HFFc6 (cell line): ENCODE data around the gene UBE2F. TPM values are rescaled to one million over a fixed set of nuclear protein-coding genes. Genes with fewer than 3 reads are reported as not detected.

Experiments
- DNase-seq: peaks from one replicate; pipeline ENCODE4 v3.0.0-alpha.2; 2018
- H3K27ac Mint-ChIP-seq: 2 replicates; pipeline ENCODE4 v1.8.0; 2020; ENCODE audit warnings: mild to moderate bottlenecking, mixed read lengths
- H3K27me3 Mint-ChIP-seq: 2 replicates; pipeline ENCODE4 v1.8.0; 2021; ENCODE audit warnings: mild to moderate bottlenecking, moderate library complexity, mixed read lengths; ENCODE audit not compliant: insufficient read depth
- H3K36me3 Mint-ChIP-seq: 2 replicates; pipeline ENCODE4 v1.8.0; 2021; ENCODE audit warnings: low read depth, mixed read lengths
- H3K4me1 Mint-ChIP-seq: 2 replicates; pipeline ENCODE4 v1.8.0; 2020; ENCODE audit warnings: low read depth, mixed read lengths
- H3K4me3 Mint-ChIP-seq: 2 replicates; pipeline ENCODE4 v1.8.0; 2020; ENCODE audit warnings: mild to moderate bottlenecking, moderate library complexity, mixed read lengths
- H3K9me3 Mint-ChIP-seq: 2 replicates; pipeline ENCODE4 v1.8.0; 2020; ENCODE audit warnings: mild to moderate bottlenecking, mixed read lengths
- CTCF ChIP-seq: fragments of 200-600 bp; sonication (generic); IDR thresholded peaks from 2 replicates; pipeline ENCODE4 v1.5.0; 2021; ENCODE audit warnings: antibody characterized with exemption, mild to moderate bottlenecking
- total RNA-seq, 6 experiments: library from RNA; stranded (reverse); fragmentation: NEBNext Ultra II Directional; extraction: Animal tissue kit (Norgen Biotek cat#: 25700); gene quantifications; 2 replicates in 1 of 6; 3 replicates in 5 of 6; pipeline ENCODE4 v1.2.3, GENCODE V29; 2021

Gene UBE2F
- total RNA-seq, 6 experiments from 2014 or later: 48.7 to 54.1 (median 51.5) TPM

- peaks cover 21% of the 10 kb centered on the region for H3K4me1 Mint-ChIP-seq
- H3K27ac Mint-ChIP-seq: no peak overlapping the region
- no peak for TF ChIP-seq CTCF
- H3K4me3 Mint-ChIP-seq: no peak overlapping the region
- H3K36me3 Mint-ChIP-seq: peaks cover 2% of the 10 kb centered on the region
- peaks cover 5% of the 10 kb centered on the region; the same call in 1 of the 2 replicates for H3K9me3 Mint-ChIP-seq
- peaks cover 5% of the 10 kb centered on the region for H3K27me3 Mint-ChIP-seq
- DNase-seq: no peak
These were observed 27.6 kb upstream of the UBE2F start for GRCh38 chr2:237939251-237939650.

DNA sequence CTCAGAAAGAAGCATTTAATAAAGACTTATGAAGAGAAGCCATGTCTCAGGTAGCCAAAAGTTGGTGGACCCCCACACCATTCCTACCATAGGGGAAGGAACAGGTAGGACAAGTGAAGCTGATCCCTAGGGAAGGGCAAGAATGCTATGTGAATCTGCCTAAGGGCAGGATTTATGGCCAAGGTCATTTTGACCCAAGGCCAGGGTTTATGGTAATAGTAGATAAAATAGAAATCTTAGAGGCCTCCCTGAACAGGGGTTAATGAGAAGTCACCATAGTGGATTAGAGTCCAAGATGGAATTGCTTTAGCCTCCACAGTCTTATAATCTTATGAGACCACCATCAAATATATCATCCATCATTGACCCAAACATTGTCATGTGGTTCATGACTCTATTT, 26.0 kb upstream of the UBE2F start:
- H3K27me3 Mint-ChIP-seq: peaks cover 7% of the 10 kb centered on the region
- TF ChIP-seq CTCF: no peak
- peaks cover 18% of the 10 kb centered on the region for H3K4me1 Mint-ChIP-seq
- no peak overlapping the region for H3K4me3 Mint-ChIP-seq
- peaks cover 6% of the 10 kb centered on the region for H3K36me3 Mint-ChIP-seq
- DNase-seq: no peak
- peaks cover 11% of the 10 kb centered on the region for H3K9me3 Mint-ChIP-seq
- H3K27ac Mint-ChIP-seq: no peak overlapping the region

- peaks cover 10% of the 10 kb centered on the region for H3K27me3 Mint-ChIP-seq
- TF ChIP-seq CTCF: no peak
- DNase-seq: no peak
- H3K9me3 Mint-ChIP-seq: peaks cover 16% of the 10 kb centered on the region
- H3K4me3 Mint-ChIP-seq: no peak overlapping the region
- H3K27ac Mint-ChIP-seq: no peak overlapping the region
- H3K36me3 Mint-ChIP-seq: peaks cover 6% of the 10 kb centered on the region
- H3K4me1 Mint-ChIP-seq: peaks cover 19% of the 10 kb centered on the region
These were observed 25.6 kb upstream of the UBE2F start for GRCh38 chr2:237941239-237941638.

DNA sequence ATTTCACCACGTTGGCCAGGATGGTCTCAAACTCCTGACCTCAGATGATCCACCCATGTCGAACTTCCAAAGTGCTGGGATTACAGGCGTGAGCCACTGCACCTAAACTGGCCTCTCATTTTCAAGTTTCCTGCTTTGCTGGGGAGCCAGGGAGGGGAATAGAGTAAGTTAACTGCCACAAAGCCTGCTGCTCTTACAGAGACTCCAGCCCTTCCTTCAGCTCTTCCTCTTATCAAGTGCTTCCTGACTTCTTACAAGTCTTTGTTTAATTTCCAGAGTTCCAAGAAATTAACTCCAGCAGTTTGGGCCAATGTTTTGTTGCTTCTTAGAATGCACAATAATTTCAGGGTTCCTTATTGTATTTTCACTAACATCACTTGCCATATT, 24.3 kb upstream of the UBE2F start:
- Mint-ChIP-seq H3K4me3 (no peak overlapping the region), H3K4me1 (peaks cover 23% of the 10 kb centered on the region), H3K27ac (no peak overlapping the region), H3K36me3 (peaks cover 6% of the 10 kb centered on the region), H3K27me3 (peaks cover 14% of the 10 kb centered on the region), H3K9me3 (peaks cover 25% of the 10 kb centered on the region)
- no peak for TF ChIP-seq CTCF
- DNase-seq: no peak

DNA sequence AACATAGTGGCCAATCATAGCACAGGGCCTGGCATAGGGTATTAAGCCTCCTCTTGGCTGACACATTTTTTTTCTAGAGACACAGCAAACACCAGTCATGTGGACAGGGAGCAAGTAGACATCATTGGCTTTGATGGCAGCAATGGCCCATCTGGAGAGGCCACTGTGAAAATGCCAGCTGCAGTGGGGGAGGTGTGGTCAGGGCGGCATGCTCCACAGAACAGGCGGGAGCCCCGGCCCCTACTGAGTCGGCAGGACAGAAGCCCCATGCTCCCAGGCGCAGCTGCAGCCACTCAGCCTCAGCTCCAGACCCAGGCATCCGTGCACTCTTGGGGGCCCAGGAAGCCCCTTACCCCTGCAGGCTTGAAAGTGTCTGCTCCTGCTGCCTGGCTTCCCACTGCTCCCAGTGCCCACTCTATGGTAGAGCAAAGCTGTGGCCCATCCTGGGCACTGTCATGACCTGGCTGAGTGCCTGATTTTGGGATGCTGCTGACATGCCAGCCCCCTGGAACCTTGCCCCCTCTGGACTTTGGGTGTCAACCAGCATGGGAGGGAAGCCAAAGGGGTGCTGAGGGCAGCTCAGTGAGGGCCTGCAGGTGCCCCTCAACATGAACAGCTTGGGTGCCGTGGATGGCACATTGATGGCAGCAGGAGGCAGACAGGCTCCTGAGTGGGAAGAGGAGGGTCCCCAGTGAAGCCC, 23.3 kb upstream of the UBE2F start:
- H3K4me3 Mint-ChIP-seq: no peak overlapping the region
- no peak for DNase-seq
- H3K4me1 Mint-ChIP-seq: peaks cover 23% of the 10 kb centered on the region
- peaks cover 6% of the 10 kb centered on the region for H3K36me3 Mint-ChIP-seq
- H3K9me3 Mint-ChIP-seq: peaks cover 25% of the 10 kb centered on the region
- no peak overlapping the region for H3K27ac Mint-ChIP-seq
- H3K27me3 Mint-ChIP-seq: peaks cover 16% of the 10 kb centered on the region
- TF ChIP-seq CTCF: no peak
